Effector CD4-positive, alpha-beta T cell (primary cell): Measurements from ENCODE around the gene SPAG16.

Source experiments
- DNase-seq: peaks from one replicate; pipeline ENCODE4 v3.0.0-alpha.2; 2020

The SPAG16 gene

DNA sequence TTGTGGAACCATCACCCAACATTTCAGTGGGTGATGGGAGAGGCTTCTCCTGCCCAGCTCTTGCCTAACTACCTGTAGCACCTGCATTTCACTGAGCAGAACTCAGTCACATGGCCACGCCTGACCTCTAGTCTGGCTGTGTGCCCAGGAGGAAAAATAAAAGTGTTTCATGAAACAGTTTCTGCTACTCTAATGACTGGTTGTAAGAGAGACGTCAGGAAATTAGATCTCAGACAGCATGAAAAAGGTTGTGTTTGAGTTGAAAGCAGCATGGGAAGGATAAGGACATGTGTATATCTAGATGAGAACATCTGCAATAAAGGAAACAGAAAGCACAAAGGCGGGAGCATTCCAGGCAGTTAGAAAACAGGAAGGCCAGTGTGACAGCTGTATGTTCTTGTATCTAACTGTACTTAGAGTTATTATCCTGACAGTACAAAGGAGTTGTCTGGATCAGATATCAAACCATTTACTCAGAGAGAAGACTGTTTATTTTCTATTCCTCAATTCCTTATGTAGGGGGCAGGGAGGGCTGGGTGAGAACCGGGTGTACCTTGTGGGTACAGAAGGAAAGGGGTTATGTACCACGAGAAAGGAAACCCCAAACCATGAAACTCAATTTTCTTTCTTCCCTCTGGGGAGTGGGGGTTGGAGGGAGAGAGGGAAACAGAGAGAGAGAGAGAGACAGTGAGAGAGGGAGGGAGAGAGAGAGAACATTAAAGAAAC, 819.2 kb downstream of the SPAG16 start:
- no peak for DNase-seq

DNA sequence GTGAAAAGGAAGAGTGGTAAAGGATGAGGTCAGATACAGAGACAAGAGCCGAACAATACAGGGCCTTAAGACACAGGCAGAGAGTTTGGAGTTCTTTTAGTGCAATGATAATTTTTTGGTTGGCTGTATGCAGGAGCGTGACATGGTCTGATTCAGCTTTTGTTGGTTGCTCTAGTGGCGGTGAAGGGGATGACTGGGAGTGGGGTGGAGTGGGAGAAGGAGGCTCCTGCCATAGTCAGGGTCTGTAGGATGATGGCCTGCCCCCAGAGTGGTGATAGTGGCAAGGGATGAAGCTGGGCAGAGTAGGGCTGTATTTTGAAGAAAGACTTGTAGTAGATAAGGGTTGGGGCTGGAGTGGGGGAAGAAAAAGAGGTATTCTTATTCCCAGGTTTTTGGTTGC, 820.0 kb downstream of the SPAG16 start:
- DNase-seq = no peak

DNA sequence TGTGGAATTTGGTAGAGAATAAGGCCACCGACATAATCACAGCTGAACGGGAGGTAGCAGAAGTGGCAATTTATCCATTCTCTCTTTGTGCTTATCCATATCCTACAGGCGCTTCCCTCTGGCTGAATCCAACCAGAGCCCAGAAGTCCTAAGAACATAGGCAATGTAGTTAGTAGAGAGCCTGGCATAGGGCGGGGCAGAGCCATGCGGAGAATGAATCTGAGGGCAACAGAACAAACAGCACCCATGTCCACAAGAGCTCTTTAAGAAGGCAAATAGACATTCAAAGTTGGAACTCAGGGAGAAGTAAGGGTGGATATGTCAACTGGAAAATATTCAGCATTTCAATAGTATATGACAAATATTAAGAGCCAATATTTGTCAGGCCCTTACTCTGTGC, 820.7 kb downstream of the SPAG16 start:
- DNase-seq = no peak

- DNase-seq = no peak
Observed at GRCh38 chr2:214107726-214108125, 823.5 kb downstream of the SPAG16 start.

DNA sequence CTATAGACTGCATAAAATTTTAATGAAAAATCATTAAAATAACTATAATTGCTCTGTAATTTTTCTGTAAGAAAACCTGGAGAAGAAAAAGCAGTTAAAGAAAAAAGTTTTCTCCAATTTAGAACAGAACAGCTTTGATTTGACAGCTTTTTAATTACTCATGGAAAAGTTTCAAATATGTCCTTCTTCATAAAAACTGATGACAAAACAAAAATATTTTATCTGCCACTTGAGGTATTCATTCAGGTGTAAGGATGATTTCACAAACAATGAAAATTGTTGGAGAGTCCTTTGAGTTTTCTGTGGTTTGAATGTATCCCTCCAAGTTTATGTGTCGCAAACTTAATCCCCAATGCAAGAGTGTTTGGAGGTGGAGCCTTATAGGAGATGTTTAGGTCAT, 824.3 kb downstream of the SPAG16 start:
- no peak for DNase-seq

DNA sequence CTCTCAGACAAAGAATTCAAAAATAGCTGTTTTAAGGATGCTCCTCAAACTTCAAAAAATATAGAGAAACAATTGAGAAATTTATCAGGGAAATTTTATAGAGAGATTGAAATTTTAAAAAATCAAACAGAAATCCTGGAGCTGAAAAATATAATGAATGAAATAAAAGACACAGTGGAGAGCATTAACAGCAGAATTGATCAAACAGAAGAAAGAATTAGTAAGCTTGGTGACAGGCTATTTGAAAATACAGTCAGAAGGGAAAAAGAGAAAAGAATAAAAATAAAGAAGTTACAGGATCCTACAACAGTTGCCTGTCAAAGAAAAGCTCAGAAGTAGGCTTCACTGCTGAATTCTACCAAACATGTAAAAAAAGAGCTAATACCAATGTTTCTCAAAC, 832.8 kb downstream of the SPAG16 start:
- no peak for DNase-seq

GRCh38 chr2:214126135-214126534, 841.9 kb downstream of the SPAG16 start:
- DNase-seq = no peak

- DNase-seq = no peak
Observed at GRCh38 chr2:214127170-214127569, 842.9 kb downstream of the SPAG16 start.

DNA sequence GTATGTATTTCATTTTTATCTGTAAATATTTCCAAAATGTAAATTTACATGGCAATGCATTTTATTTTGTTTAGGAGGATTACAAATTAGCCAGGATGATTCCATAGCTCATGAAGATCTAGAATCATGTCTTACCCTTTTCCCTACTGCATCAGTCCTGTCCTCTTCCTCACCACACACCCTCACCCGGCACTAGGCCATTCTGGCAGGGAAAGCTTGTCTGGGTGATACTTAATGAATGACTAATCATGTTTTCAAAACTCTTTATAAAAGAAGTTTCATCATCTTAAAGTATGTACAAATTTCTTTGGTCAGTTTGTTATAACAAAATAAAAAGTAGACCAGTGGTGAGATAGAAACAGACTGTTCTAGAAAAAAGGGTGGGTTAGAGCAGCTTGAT, 843.3 kb downstream of the SPAG16 start:
- no peak for DNase-seq

GRCh38 chr2:214128040-214128439, 843.8 kb downstream of the SPAG16 start:
- no peak for DNase-seq

- DNase-seq = no peak
Observed at GRCh38 chr2:214130114-214130513, 845.9 kb downstream of the SPAG16 start.

DNA sequence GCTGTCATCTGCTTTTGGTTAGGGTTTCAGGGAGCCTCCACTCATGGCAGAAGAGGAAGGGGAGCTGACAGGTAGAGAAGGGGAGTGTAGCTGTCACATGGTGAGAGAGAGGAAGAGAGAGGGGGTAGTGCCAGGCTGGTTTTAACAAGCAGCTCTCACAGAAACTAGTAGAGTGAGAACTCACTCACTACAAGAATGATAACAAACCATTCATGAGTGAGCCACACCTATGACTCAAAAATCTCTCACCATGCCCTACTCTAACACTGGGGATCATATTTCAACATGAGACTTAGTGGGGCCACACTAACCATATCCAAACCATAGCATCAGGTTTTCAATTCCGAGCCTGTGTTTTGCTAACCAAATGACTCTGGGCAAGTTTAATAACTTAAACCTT, 851.7 kb downstream of the SPAG16 start:
- no peak for DNase-seq

- DNase-seq = no peak
Observed at GRCh38 chr2:214138779-214139178, 854.5 kb downstream of the SPAG16 start.

GRCh38 chr2:214139630-214140284, 855.5 kb downstream of the SPAG16 start:
- no peak for DNase-seq

- DNase-seq = no peak
Observed at GRCh38 chr2:214156971-214157370, 872.7 kb downstream of the SPAG16 start.

- no peak for DNase-seq
Observed at GRCh38 chr2:214158851-214159250, 874.6 kb downstream of the SPAG16 start.

DNA sequence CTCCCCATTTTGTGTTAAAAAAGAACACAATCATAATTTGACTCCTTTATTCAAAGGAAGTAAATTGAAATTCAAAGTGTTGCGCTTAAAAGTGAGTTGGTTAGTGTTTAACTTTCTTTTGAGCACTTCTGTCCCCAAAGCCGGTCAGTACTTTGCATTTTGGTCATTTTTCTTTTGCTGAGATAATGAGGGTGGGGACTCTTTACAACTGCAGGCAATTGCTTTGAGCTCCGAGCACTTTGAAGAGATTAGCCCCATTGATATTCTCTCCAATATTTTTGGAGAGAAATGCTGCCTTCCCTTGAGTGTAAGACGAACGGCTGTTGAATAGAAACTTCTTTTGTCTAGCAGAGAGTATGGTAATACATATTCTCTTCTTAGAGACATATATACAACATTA, 885.0 kb downstream of the SPAG16 start:
- DNase-seq = no peak

DNA sequence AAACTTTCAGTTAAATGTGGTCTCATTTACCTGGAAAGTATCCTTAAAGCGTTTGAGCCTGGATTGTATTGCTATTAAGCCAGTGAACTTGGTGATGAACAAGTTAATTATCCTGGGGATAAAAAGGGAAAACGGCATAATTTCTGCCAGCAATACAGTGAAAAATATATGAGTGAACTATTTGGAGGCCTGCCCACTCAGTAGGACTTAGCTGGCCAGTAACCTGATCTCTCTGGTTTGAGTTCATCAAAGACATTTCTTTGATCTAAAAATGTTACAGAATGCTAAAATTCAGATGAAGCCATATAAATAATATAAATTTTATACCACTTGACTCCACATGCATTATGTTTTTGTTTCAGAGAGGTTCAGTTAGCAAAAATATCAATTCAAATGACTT, 885.5 kb downstream of the SPAG16 start:
- DNase-seq = no peak

DNA sequence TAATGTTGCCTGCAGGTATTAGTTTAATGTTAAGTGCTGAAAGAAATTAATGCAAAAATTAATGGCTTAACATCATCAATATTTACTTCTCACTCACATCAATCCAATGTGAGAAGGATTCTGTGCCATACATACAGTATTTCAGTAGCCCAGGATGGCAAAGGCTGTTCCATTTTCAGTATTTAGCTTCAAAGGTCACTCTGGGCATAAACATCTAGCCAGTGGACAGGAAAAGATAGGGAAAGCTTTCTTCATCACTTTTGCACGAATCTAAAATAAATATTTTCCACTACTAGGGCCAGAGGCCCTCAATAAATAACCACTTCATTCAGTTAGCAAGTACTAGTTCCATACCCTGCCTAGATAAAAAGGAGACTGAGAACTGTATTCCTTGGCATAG, 890.3 kb downstream of the SPAG16 start:
- no peak for DNase-seq

DNA sequence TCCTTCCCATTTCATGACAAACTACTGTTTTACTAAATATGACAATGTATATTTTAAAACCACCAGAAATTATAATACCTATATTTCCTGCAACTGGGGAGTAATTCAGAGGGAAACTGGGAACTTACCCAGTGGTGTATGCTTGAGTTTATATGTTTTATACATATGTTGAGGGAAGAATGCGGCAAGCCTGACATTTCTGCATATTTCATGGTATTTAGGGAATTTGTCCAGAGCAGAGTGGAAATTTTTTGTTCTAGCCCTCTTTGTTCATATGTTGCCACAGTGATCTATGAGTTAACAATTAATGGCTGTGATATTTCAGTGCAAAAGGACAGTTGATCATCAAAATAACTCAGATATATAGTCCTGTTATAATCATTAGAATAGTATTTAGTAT, 895.8 kb downstream of the SPAG16 start:
- DNase-seq = no peak

GRCh38 chr2:214180686-214181085, 896.4 kb downstream of the SPAG16 start:
- DNase-seq = no peak

- DNase-seq = no peak
Observed at GRCh38 chr2:214184461-214184860, 900.2 kb downstream of the SPAG16 start.

DNA sequence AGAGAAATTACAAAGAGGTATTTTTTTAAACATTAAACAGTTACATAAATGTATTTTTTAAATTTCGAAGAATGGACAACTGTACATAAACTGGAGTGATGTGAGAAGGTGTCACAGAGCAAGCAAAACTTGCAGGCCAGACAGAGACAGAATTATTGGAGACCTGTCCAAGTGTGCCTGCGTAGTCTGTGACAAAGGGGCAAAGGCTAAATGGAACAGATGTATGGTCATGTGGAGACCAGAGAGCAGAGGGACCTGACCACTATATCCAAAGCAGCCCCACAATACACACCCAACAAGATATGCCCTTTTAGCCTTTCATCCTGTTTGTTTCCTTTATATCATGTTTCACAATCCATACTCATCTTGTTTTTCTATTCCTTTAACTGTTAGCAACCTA, 901.3 kb downstream of the SPAG16 start:
- no peak for DNase-seq

DNA sequence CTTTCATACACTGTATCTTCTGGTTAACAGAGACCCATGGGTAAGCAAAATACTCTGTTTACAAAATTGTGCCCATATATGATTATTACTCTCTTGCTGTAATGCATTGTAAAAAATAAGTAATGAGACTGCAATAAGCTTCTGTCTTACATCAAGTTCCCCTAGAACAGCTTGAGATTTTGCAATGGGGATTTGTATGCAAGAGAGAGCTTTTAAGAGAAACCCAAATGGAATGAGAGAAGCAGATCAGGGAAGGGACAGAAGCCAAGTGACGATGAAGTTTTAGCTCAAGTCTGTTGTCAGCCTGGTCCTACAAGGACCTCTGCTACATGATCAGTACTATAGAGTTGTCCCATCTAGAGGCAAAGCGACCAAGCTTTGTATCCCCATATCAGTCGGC, 908.4 kb downstream of the SPAG16 start:
- DNase-seq = no peak

DNA sequence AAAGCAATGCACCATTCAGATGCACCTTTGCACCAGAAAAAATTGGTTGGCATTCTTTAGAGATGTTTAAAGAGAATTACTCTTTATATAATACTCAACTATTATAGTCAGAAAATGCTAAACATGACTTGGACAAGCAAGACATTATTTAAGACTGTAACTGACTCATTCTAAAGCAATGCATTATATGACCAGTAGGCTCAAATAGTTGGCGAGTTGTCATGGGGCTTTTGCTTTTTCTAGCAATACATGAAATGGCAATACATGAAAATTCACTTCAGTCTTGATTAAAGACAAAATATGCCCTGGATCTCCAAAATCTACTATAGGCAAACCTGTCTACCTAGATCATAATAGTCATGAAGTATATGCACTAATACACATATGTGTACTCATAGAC, 909.7 kb downstream of the SPAG16 start:
- no peak for DNase-seq
